ENCODE data around the gene SORCS1. TPM values are rescaled to one million over a fixed set of nuclear protein-coding genes. Genes with fewer than 3 reads are reported as not detected.

Gene SORCS1
- total RNA-seq, 4 donors from 2014 or later: 0.40 to 5.1 (median 2.5) TPM

GRCh38 chr10:107206833-107207232, 42.3 kb upstream of the SORCS1 start:
- WGBS, 2 donors (ENCODE audit: low coverage in 1 of 2): 63 to 75% methylated on average over 1 to 4 of the region's 4 CpGs
- TF ChIP-seq CTCF (IDR thresholded peaks at IDR 0.05): no peak
- TF ChIP-seq POLR2AphosphoS5 (IDR thresholded peaks at IDR 0.05): no peak
- TF ChIP-seq EP300 (IDR thresholded peaks at IDR 0.05; ENCODE audit: low read depth): no peak
- no peak for TF ChIP-seq POLR2A (IDR thresholded peaks at IDR 0.05)
- Histone ChIP-seq H3K4me3 (no peak overlapping the region), H3K27me3 (no peaks in the 10 kb centered on the region), H3K9me3 (no peaks in the 10 kb centered on the region), H3K36me3 (no peaks in the 10 kb centered on the region), H3K27ac (no peak overlapping the region), H3K4me1 (no peaks in the 10 kb centered on the region)
- DNase-seq: no peak
- intact Hi-C loops (cut with DNase I; ENCODE audit: low total_unique reads) (no loop called here), in situ Hi-C loops (cut with MboI; ENCODE audit: low pct_ligation_motif_present in 1 of 4, low pct_unique_long_range_greater_than_20kb in 1 of 4, low sequenced_read_pairs in 3 of 4) (no loop called here)

- no peak overlapping the region for H3K27ac ChIP-seq
- no peaks in the 10 kb centered on the region for H3K9me3 ChIP-seq
- peaks cover 0 to 2% (median 0%) of the 10 kb centered on the region in 4 donors for H3K4me1 ChIP-seq
- H3K36me3 ChIP-seq: no peaks in the 10 kb centered on the region
- in situ Hi-C loops (cut with MboI; ENCODE audit: low pct_ligation_motif_present in 1 of 4, low pct_unique_long_range_greater_than_20kb in 1 of 4, low sequenced_read_pairs in 3 of 4): no loop called here
- WGBS, 2 donors (ENCODE audit: low coverage in 1 of 2): 38 to 40% methylated on average over 1 of the region's 1 CpG
- H3K27me3 ChIP-seq: peaks cover 39% of the 10 kb centered on the region
- no peak for DNase-seq
- TF ChIP-seq POLR2A (IDR thresholded peaks at IDR 0.05) (no peak), POLR2AphosphoS5 (IDR thresholded peaks at IDR 0.05) (no peak), EP300 (IDR thresholded peaks at IDR 0.05; ENCODE audit: low read depth) (no peak), CTCF (IDR thresholded peaks at IDR 0.05) (no peak)
- H3K4me3 ChIP-seq: no peak overlapping the region
- intact Hi-C loops (cut with DNase I; ENCODE audit: low total_unique reads): no loop called here
These were observed 5.0 kb upstream of the SORCS1 start for GRCh38 chr10:107169516-107169915.

- no peak for TF ChIP-seq EP300 (IDR thresholded peaks at IDR 0.05; ENCODE audit: low read depth)
- no peak for TF ChIP-seq CTCF (IDR thresholded peaks at IDR 0.05)
- no peak for TF ChIP-seq POLR2AphosphoS5 (IDR thresholded peaks at IDR 0.05)
- TF ChIP-seq POLR2A (IDR thresholded peaks at IDR 0.05): no peak
- no peak overlapping the region for H3K27ac ChIP-seq
- 88 to 100% methylated on average over 1 of the region's 1 CpG for WGBS, 2 donors (ENCODE audit: low coverage in 1 of 2)
- H3K36me3 ChIP-seq: no peaks in the 10 kb centered on the region
- no peak overlapping the region for H3K4me3 ChIP-seq
- no peak for DNase-seq
- H3K27me3 ChIP-seq: peaks cover 46% of the 10 kb centered on the region
- intact Hi-C loops (cut with DNase I; ENCODE audit: low total_unique reads) (no loop called here), in situ Hi-C loops (cut with MboI; ENCODE audit: low pct_ligation_motif_present in 1 of 4, low pct_unique_long_range_greater_than_20kb in 1 of 4, low sequenced_read_pairs in 3 of 4) (no loop called here)
- H3K9me3 ChIP-seq: no peaks in the 10 kb centered on the region
- peaks cover 0 to 2% (median 0%) of the 10 kb centered on the region in 4 donors for H3K4me1 ChIP-seq
These were observed 4.2 kb upstream of the SORCS1 start for GRCh38 chr10:107168738-107169137.

GRCh38 chr10:107166403-107166802, 1.9 kb upstream of the SORCS1 start:
- WGBS, 2 donors (ENCODE audit: low coverage in 1 of 2): 25 to 66% methylated on average over 2 of the region's 2 CpGs
- no peak overlapping the region for H3K27ac ChIP-seq
- no peak for TF ChIP-seq EP300 (IDR thresholded peaks at IDR 0.05; ENCODE audit: low read depth)
- TF ChIP-seq POLR2A (IDR thresholded peaks at IDR 0.05): no peak
- no peak for TF ChIP-seq CTCF (IDR thresholded peaks at IDR 0.05)
- no peak for TF ChIP-seq POLR2AphosphoS5 (IDR thresholded peaks at IDR 0.05)
- peaks cover 0 to 2% (median 0%) of the 10 kb centered on the region in 4 donors for H3K4me1 ChIP-seq
- in situ Hi-C loops (cut with MboI; ENCODE audit: low pct_ligation_motif_present in 1 of 4, low pct_unique_long_range_greater_than_20kb in 1 of 4, low sequenced_read_pairs in 3 of 4): no loop called here
- intact Hi-C loops (cut with DNase I; ENCODE audit: low total_unique reads): no loop called here
- peaks cover 64% of the 10 kb centered on the region for H3K27me3 ChIP-seq
- no peaks in the 10 kb centered on the region for H3K36me3 ChIP-seq
- H3K4me3 ChIP-seq: no peak overlapping the region
- no peak for DNase-seq
- no peaks in the 10 kb centered on the region for H3K9me3 ChIP-seq
